Measurements from ENCODE around the gene ZNF322. TPM values are rescaled to one million over a fixed set of nuclear protein-coding genes. Genes with fewer than 3 reads are reported as not detected.

ZNF322 gene
- total and polyA plus RNA-seq, 4 donors, result 3.3 to 9.0 (median 6.8) TPM

DNA sequence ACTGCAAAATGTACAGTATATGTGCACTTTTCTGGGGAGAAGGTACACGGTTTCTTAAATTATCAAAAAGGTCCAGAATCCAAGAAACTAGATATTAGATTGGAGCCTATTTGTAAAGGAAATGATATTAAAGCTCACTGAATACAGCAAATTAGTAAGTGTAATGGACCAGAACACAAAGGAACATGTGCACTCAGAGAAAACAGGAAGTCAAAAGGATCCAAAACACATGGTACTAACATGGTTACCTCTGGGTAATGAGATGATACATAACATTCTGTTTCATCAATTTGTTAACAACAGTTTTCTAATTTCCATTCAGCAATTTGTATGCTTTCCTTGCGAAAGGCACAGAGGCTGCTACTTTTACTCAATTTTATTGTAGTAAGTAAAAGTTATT, 18.7 kb downstream of the ZNF322 start:
- peaks cover 13 to 68% (median 59%) of the 10 kb centered on the region in 4 donors for H3K36me3 ChIP-seq (ENCODE audit: control insufficient read depth in 4 of 4, insufficient read depth in 3 of 4, low read depth in 1 of 4, low read length in 3 of 4)
- TF ChIP-seq SP1 (IDR thresholded peaks at IDR 0.05) (no peak), RAD21 (IDR thresholded peaks at IDR 0.05) (no peak)
- H3K9ac ChIP-seq (ENCODE audit: low read depth in 1 of 2, low read length in 2 of 2), result no peak overlapping the region
- 99% methylated on average over 2 of the region's 2 CpGs for WGBS
- no peaks in the 10 kb centered on the region for H3K4me1 ChIP-seq (ENCODE audit: control insufficient read depth in 4 of 4, insufficient read depth in 4 of 4, low read length in 3 of 4)
- no peak overlapping the region for H3K27ac ChIP-seq (ENCODE audit: low read depth in 1 of 2, low read length in 2 of 2)
- H3K4me3 ChIP-seq (ENCODE audit: low read depth in 1 of 3, low read length in 3 of 3), result peak overlapping the region in 1 of 3 donors; percentile 5
- DNase-seq (ENCODE audit: low spot score), result no peak
- peaks cover 15 to 63% (median 47%) of the 10 kb centered on the region in 4 donors for H3K9me3 ChIP-seq (ENCODE audit: control insufficient read depth in 4 of 4, low read length in 3 of 4)
- no peaks in the 10 kb centered on the region for H3K27me3 ChIP-seq (ENCODE audit: control insufficient read depth in 4 of 4, insufficient read depth in 4 of 4, low read length in 3 of 4)

DNA sequence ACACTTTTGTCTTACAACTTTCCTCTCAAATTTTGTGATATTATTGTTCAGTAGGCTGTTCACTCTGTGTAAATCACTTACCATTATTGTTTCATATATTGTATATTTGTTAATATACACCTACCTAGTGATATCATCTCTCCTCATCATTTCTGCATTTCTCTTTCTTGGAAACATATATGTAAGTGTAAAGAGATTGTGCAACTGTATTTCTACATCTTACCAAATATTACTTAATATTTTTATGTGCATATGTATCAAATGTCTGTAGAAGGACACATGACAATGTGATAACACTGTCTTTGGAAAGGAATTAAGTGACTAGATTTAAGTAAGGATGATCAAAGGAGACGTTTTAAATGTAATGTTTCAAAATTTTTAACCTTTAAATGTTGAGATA, 30.2 kb downstream of the ZNF322 start:
- H3K27ac ChIP-seq (ENCODE audit: low read depth in 1 of 2, low read length in 2 of 2), result no peak overlapping the region
- H3K36me3 ChIP-seq (ENCODE audit: control insufficient read depth in 4 of 4, insufficient read depth in 3 of 4, low read depth in 1 of 4, low read length in 3 of 4), result peaks cover 2 to 4% (median 3%) of the 10 kb centered on the region in 4 donors
- 27% methylated on average over 1 of the region's 1 CpG for WGBS
- peaks cover 5 to 25% (median 11%) of the 10 kb centered on the region in 4 donors for H3K9me3 ChIP-seq (ENCODE audit: control insufficient read depth in 4 of 4, low read length in 3 of 4)
- no peak overlapping the region for H3K4me3 ChIP-seq (ENCODE audit: low read depth in 1 of 3, low read length in 3 of 3)
- TF ChIP-seq, protein P1, sequence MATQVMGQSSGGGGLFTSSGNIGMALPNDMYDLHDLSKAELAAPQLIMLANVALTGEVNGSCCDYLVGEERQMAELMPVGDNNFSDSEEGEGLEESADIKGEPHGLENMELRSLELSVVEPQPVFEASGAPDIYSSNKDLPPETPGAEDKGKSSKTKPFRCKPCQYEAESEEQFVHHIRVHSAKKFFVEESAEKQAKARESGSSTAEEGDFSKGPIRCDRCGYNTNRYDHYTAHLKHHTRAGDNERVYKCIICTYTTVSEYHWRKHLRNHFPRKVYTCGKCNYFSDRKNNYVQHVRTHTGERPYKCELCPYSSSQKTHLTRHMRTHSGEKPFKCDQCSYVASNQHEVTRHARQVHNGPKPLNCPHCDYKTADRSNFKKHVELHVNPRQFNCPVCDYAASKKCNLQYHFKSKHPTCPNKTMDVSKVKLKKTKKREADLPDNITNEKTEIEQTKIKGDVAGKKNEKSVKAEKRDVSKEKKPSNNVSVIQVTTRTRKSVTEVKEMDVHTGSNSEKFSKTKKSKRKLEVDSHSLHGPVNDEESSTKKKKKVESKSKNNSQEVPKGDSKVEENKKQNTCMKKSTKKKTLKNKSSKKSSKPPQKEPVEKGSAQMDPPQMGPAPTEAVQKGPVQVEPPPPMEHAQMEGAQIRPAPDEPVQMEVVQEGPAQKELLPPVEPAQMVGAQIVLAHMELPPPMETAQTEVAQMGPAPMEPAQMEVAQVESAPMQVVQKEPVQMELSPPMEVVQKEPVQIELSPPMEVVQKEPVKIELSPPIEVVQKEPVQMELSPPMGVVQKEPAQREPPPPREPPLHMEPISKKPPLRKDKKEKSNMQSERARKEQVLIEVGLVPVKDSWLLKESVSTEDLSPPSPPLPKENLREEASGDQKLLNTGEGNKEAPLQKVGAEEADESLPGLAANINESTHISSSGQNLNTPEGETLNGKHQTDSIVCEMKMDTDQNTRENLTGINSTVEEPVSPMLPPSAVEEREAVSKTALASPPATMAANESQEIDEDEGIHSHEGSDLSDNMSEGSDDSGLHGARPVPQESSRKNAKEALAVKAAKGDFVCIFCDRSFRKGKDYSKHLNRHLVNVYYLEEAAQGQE (IDR thresholded peaks at IDR 0.05), result no peak
- no peak for TF ChIP-seq NR2F2 (IDR thresholded peaks at IDR 0.05)
- TF ChIP-seq, protein P2, sequence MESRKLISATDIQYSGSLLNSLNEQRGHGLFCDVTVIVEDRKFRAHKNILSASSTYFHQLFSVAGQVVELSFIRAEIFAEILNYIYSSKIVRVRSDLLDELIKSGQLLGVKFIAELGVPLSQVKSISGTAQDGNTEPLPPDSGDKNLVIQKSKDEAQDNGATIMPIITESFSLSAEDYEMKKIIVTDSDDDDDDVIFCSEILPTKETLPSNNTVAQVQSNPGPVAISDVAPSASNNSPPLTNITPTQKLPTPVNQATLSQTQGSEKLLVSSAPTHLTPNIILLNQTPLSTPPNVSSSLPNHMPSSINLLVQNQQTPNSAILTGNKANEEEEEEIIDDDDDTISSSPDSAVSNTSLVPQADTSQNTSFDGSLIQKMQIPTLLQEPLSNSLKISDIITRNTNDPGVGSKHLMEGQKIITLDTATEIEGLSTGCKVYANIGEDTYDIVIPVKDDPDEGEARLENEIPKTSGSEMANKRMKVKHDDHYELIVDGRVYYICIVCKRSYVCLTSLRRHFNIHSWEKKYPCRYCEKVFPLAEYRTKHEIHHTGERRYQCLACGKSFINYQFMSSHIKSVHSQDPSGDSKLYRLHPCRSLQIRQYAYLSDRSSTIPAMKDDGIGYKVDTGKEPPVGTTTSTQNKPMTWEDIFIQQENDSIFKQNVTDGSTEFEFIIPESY (IDR thresholded peaks at IDR 0.05), result no peak
- TF ChIP-seq JUND (IDR thresholded peaks at IDR 0.05), result no peak
- TF ChIP-seq, protein P3, sequence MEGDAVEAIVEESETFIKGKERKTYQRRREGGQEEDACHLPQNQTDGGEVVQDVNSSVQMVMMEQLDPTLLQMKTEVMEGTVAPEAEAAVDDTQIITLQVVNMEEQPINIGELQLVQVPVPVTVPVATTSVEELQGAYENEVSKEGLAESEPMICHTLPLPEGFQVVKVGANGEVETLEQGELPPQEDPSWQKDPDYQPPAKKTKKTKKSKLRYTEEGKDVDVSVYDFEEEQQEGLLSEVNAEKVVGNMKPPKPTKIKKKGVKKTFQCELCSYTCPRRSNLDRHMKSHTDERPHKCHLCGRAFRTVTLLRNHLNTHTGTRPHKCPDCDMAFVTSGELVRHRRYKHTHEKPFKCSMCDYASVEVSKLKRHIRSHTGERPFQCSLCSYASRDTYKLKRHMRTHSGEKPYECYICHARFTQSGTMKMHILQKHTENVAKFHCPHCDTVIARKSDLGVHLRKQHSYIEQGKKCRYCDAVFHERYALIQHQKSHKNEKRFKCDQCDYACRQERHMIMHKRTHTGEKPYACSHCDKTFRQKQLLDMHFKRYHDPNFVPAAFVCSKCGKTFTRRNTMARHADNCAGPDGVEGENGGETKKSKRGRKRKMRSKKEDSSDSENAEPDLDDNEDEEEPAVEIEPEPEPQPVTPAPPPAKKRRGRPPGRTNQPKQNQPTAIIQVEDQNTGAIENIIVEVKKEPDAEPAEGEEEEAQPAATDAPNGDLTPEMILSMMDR (IDR thresholded peaks at IDR 0.05; ENCODE audit: low read depth, low read length, missing input control), result no peak
- TF ChIP-seq HNF4A (conservative IDR thresholded peaks at IDR 0.05), result no peak
- no peak for TF ChIP-seq GABPA (IDR thresholded peaks at IDR 0.05 in 1 of 2, conservative IDR thresholded peaks at IDR 0.05 in 1 of 2)
- TF ChIP-seq RXRA (IDR thresholded peaks at IDR 0.05), result no peak
- no peak overlapping the region for H3K9ac ChIP-seq (ENCODE audit: low read depth in 1 of 2, low read length in 2 of 2)
- DNase-seq (ENCODE audit: low spot score), result no peak
- H3K4me1 ChIP-seq (ENCODE audit: control insufficient read depth in 4 of 4, insufficient read depth in 4 of 4, low read length in 3 of 4), result no peaks in the 10 kb centered on the region
- H3K27me3 ChIP-seq (ENCODE audit: control insufficient read depth in 4 of 4, insufficient read depth in 4 of 4, low read length in 3 of 4), result no peaks in the 10 kb centered on the region

DNA sequence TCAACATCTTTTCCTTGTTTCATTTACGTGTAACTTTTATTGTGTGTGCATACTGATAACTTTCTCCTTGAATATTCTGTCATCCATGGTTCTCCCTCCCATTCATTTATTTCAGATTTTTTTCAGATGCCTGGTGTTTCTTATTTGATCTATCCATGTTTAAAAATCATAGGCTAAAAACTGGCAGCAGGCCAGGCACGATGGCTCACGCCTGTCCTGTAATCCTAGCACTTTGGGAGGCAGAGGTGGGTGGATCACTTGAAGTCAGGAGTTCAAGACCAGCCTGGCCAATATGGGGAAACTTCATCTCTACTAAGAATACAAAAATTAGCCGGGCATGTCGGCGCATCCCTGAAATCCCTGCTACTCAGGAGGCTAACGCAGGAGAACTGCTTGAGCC, 31.7 kb downstream of the ZNF322 start:
- H3K27me3 ChIP-seq (ENCODE audit: control insufficient read depth in 4 of 4, insufficient read depth in 4 of 4, low read length in 3 of 4), result no peaks in the 10 kb centered on the region
- H3K36me3 ChIP-seq (ENCODE audit: control insufficient read depth in 4 of 4, insufficient read depth in 3 of 4, low read depth in 1 of 4, low read length in 3 of 4), result no peaks in the 10 kb centered on the region
- H3K4me3 ChIP-seq (ENCODE audit: low read depth in 1 of 3, low read length in 3 of 3), result no peak overlapping the region
- DNase-seq (ENCODE audit: low spot score), result no peak
- H3K9ac ChIP-seq (ENCODE audit: low read depth in 1 of 2, low read length in 2 of 2), result no peak overlapping the region
- peaks cover 5 to 13% (median 6%) of the 10 kb centered on the region in 4 donors for H3K9me3 ChIP-seq (ENCODE audit: control insufficient read depth in 4 of 4, low read length in 3 of 4)
- H3K27ac ChIP-seq (ENCODE audit: low read depth in 1 of 2, low read length in 2 of 2), result no peak overlapping the region
- 88% methylated on average over 7 of the region's 7 CpGs for WGBS
- H3K4me1 ChIP-seq (ENCODE audit: control insufficient read depth in 4 of 4, insufficient read depth in 4 of 4, low read length in 3 of 4), result no peaks in the 10 kb centered on the region
- TF ChIP-seq SP1 (IDR thresholded peaks at IDR 0.05) (no peak), GABPA (IDR thresholded peaks at IDR 0.05 in 1 of 2, conservative IDR thresholded peaks at IDR 0.05 in 1 of 2) (no peak), RAD21 (IDR thresholded peaks at IDR 0.05) (no peak), EGR1 (IDR thresholded peaks at IDR 0.05; ENCODE audit: low read depth in 2 of 2) (no peak), HNF4G (IDR thresholded peaks at IDR 0.05) (no peak)
- TF ChIP-seq, protein P3 (IDR thresholded peaks at IDR 0.05; ENCODE audit: low read depth, low read length, missing input control), result no peak
- TF ChIP-seq, protein P1 (IDR thresholded peaks at IDR 0.05), result no peak
- TF ChIP-seq, protein P4, sequence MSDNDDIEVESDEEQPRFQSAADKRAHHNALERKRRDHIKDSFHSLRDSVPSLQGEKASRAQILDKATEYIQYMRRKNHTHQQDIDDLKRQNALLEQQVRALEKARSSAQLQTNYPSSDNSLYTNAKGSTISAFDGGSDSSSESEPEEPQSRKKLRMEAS (IDR thresholded peaks at IDR 0.05), result no peak

Data from liver (tissue), 9 donors.